ENCODE results near the gene DPP6. TPM values are rescaled to one million over a fixed set of nuclear protein-coding genes. Genes with fewer than 3 reads are reported as not detected.

The DPP6 gene
- total RNA-seq, 4 donors from 2014 or later = 0.38 TPM; not detected in 2

- TF ChIP-seq CTCF (IDR thresholded peaks at IDR 0.05) (no peak), POLR2A (IDR thresholded peaks at IDR 0.05) (no peak)
- intact Hi-C loops (cut with DNase I) = no loop called here
- 66 to 69% methylated on average over 3 of the region's 3 CpGs for WGBS, 2 donors
Measured at GRCh38 chr7:154564676-154565075, 512.5 kb downstream of the DPP6 start.

GRCh38 chr7:154566877-154567276 lies 514.7 kb downstream of the DPP6 start:
- TF ChIP-seq CTCF (IDR thresholded peaks at IDR 0.05) (no peak), POLR2A (IDR thresholded peaks at IDR 0.05) (no peak)
- 50 to 56% methylated on average over 1 of the region's 1 CpG for WGBS, 2 donors
- no peaks in the 10 kb centered on the region for H3K36me3 ChIP-seq
- no peak overlapping the region for H3K4me3 ChIP-seq
- no peaks in the 10 kb centered on the region for H3K9me3 ChIP-seq
- no peak overlapping the region for H3K27ac ChIP-seq
- no peaks in the 10 kb centered on the region for H3K27me3 ChIP-seq
- intact Hi-C loops (cut with DNase I) = no loop called here
- no peak for DNase-seq
- no peaks in the 10 kb centered on the region for H3K4me1 ChIP-seq

More at GRCh38 chr7:154564676-154565075, 512.5 kb downstream of the DPP6 start:
- Histone ChIP-seq H3K9me3 (no peaks in the 10 kb centered on the region), H3K36me3 (no peaks in the 10 kb centered on the region), H3K4me1 (no peaks in the 10 kb centered on the region), H3K27me3 (no peaks in the 10 kb centered on the region), H3K27ac (no peak overlapping the region), H3K4me3 (no peak overlapping the region)
- no peak for DNase-seq

- Histone ChIP-seq H3K4me1 (no peaks in the 10 kb centered on the region), H3K4me3 (no peak overlapping the region), H3K9me3 (no peaks in the 10 kb centered on the region), H3K27ac (no peak overlapping the region), H3K36me3 (no peaks in the 10 kb centered on the region), H3K27me3 (no peaks in the 10 kb centered on the region)
- TF ChIP-seq CTCF (IDR thresholded peaks at IDR 0.05) (no peak), POLR2A (IDR thresholded peaks at IDR 0.05) (no peak)
- DNase-seq = no peak
- WGBS, 2 donors = 68 to 77% methylated on average over 10 of the region's 10 CpGs
- intact Hi-C loops (cut with DNase I) = no loop called here
Measured at GRCh38 chr7:154568346-154568745, 516.1 kb downstream of the DPP6 start.

- TF ChIP-seq CTCF (IDR thresholded peaks at IDR 0.05) (no peak), POLR2A (IDR thresholded peaks at IDR 0.05) (no peak)
- 78 to 86% methylated on average over 1 to 2 of the region's 2 CpGs for WGBS, 2 donors
- DNase-seq = no peak
Measured at GRCh38 chr7:154569916-154570315, 517.7 kb downstream of the DPP6 start.

GRCh38 chr7:154571772-154572171 lies 519.6 kb downstream of the DPP6 start:
- 76 to 86% methylated on average over 3 of the region's 3 CpGs for WGBS, 2 donors
- TF ChIP-seq CTCF (IDR thresholded peaks at IDR 0.05) (no peak), POLR2A (IDR thresholded peaks at IDR 0.05) (no peak)
- no peaks in the 10 kb centered on the region for H3K36me3 ChIP-seq
- no peak overlapping the region for H3K4me3 ChIP-seq
- no peaks in the 10 kb centered on the region for H3K4me1 ChIP-seq
- no peak for DNase-seq
- H3K27ac ChIP-seq = no peak overlapping the region
- H3K27me3 ChIP-seq = no peaks in the 10 kb centered on the region
- intact Hi-C loops (cut with DNase I) = no loop called here
- no peaks in the 10 kb centered on the region for H3K9me3 ChIP-seq

More at GRCh38 chr7:154569916-154570315, 517.7 kb downstream of the DPP6 start:
- no peaks in the 10 kb centered on the region for H3K27me3 ChIP-seq
- no peaks in the 10 kb centered on the region for H3K36me3 ChIP-seq
- intact Hi-C loops (cut with DNase I) = no loop called here
- no peaks in the 10 kb centered on the region for H3K4me1 ChIP-seq
- no peaks in the 10 kb centered on the region for H3K9me3 ChIP-seq
- H3K27ac ChIP-seq = no peak overlapping the region
- H3K4me3 ChIP-seq = no peak overlapping the region
